ENCODE results near the gene PKHD1.
"Not testable (repeated sequence)": the region's sequence is repeated elsewhere in the genome, so short reads cannot be mapped to it uniquely, and the experiment has no call there.

PKHD1 gene

DNA sequence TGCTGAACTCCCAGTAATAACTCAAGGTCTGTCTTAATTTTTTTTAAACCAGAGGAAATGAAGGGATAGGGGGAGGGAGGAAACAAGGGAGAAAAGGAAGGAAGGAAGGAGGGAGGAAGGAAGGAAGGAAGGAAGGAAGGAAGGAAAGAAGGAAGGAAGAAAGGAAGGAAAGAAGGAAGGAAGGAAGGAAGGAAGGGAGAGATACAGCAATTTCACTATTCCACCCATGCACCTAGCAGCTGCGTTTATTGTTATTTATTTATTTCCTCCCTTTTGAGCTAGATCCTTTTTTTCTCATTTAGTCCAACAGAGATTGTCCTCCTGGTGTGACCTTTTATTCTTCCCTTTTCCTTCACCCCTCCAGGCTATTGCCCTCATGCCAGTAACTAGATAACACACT is 97.6 kb downstream of the PKHD1 start:
- no peak for DNase-seq (ENCODE audit: low read depth in 2 of 2)

DNA sequence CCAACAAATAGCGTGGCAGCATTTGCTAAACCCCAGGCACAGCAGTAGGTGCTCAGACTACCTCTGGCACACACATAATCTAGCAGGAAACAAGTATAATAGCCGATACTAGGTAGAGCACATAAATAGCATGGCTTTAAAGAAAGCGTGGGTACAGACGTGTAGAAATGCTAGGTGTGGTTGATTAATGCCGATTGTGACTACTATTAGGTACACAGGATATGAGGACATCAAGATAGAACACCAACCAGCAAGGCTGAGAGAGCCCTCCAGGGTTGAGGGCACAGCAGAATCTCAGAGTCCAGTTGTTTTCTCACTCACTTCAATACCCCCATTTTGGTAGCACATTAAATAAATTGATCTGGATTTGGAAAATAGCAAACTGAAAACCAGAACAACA is 100.5 kb downstream of the PKHD1 start:
- no peak for DNase-seq (ENCODE audit: low read depth in 2 of 2)

DNA sequence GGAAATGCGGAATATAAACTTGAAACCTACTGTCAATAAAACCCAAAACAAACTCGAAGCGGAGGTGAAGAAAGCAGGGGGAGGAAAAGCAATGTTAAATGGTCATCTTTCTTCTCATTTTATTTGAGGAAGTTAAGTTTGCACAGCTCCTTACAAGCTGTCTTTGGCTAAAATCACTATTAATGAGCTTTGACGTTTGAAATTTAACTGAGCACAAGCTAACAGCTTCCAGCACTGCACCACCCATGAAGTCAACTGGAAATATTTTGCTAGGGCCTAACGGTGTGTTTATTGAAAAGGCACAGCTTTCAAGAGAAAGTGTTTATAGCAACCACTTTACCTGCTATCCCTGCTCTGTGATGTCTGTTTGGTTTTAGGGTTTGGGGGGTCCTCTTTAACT is 103.8 kb downstream of the PKHD1 start:
- no peak for DNase-seq (ENCODE audit: low read depth in 2 of 2)

DNA sequence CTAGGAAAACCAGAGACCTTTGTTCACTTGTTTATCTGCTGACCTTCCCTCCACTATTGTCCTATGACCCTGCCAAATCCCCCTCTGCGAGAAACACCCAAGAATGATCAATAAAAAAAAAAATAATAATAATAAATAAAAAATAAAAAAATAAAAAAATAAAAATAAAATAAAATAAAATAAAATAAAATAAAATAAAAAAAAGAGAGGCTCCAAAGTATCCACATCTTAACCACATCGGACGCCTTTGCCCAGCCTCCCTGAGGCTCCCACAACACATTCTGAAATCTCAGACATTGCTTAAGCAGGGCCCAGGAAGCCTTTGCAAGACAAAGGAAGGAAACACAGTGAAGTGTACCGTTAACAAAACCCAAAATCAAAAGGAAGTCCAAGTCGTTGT is 104.7 kb downstream of the PKHD1 start:
- DNase-seq (ENCODE audit: low read depth in 2 of 2): not testable (repeated sequence)

DNA sequence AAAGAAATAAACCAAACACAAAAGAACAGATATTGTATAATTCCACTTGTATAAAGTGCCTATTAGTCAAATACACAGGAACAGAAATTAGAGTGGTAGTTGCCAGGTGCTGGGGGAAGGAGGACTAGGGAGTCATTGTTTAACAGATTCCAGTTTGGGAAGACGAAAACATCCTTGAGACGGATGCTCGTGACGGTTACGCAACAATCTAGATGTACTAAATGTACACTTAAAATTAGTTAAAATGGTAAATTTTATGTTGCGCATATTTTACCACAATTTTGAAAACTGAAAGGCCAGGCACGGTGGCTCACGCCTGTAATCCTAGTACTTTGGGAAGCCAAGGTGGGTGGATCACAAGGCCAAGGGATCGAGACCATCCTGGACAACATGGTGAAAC is 111.0 kb downstream of the PKHD1 start:
- DNase-seq (ENCODE audit: low read depth in 2 of 2): no peak

DNA sequence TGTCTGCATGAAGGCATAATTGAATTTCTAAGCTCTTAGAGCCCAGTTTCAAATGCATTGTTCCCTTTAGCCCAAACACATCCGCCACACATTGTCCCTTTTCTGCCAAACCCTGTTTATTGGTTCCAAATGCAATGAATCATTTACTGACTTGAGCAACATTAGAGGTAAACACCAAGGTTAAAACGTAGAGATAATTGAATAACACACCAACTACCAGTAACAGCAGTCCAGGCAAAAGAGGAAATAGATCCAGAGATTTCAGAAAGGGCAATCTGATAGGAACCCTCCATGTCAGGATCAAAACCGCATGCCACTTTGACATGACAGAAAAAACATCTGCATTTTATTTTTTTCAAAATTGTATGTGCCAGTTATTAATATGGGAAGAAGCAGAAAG is 114.8 kb downstream of the PKHD1 start:
- DNase-seq (ENCODE audit: low read depth in 2 of 2): no peak

DNA sequence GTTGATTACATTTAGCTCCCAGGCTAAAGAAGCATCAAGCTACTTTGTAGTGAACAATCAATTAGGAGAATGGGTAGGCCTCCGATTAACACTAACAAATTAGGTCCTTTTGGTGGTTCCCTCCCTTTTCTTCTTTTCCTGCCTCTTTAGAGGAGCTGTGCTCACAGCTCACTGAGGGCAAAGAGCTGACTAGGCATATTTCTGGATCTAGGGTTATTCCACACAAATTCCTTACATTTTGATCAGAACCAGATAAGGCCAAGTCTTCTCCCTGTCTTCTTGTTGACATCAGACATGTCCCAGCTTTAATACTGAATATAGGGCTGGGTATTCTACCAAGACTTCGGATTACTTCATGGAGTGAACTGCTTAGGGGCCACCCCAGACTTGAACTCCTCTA is 119.1 kb downstream of the PKHD1 start:
- DNase-seq (ENCODE audit: low read depth in 2 of 2): no peak

DNA sequence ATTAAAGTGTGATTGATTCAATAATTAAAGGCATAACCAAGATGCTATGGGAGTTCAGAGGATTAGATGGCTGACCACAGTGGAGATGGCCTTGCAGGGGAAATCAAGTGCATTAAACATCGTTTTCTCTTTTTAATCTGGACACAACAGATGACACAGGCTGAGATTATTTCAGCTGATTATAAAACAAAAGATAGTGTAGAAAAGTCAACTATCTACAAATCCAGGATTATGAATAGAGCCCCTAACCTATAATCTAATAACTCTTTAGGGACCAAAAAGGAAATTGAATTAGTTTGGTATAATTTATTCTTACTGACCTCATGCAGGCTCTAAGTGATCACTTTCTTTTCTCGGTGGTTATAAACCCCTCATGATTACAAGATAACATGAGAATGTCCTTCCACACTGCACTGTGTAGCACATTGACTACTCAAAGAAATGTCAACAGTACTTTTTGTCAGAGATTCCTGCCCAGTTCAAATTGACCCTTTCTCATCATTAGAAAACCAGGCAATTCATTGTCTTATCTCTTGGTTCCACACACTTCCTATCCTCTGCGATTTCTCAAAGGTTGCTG is 122.1 kb downstream of the PKHD1 start:
- DNase-seq (ENCODE audit: low read depth in 2 of 2): no peak

DNA sequence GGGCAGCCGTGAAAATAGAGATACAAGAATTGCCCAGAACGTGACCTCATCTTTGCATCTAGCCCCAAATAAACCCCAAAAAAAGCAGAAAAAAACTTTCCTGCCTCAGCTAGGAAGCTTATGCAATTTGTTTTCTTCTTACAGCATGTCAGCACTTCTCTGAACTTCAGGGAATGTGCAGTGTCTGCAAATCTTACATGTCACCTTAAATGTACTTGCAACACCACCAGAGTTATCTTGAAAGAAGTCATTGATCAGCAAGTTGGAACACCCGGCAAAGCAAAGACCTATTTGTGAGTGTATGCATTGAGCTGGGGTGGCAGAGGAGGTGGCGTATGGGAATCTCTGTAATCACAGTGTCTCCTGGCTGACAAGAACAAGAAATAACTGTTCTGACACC is 123.4 kb downstream of the PKHD1 start:
- no peak for DNase-seq (ENCODE audit: low read depth in 2 of 2)

DNA sequence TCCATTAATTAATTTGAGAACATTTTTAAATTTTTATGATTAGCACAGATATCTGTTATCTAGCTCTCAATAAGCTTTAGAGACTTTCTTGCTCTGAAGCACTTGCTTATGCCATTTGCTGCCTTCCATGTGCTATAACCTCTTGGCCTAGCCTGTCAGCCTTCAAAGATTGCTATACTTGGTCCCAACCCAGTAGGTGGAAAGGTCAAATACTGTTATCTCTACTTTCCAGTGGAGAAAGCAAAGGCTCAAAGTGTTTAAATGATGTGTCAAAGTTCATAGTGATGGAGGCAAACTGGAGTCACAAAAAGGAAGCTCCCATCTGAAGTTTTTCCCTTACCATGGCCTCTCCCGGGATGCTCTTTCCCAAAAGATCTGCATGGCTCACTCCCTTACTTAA is 125.1 kb downstream of the PKHD1 start:
- DNase-seq (ENCODE audit: low read depth in 2 of 2): no peak

DNA sequence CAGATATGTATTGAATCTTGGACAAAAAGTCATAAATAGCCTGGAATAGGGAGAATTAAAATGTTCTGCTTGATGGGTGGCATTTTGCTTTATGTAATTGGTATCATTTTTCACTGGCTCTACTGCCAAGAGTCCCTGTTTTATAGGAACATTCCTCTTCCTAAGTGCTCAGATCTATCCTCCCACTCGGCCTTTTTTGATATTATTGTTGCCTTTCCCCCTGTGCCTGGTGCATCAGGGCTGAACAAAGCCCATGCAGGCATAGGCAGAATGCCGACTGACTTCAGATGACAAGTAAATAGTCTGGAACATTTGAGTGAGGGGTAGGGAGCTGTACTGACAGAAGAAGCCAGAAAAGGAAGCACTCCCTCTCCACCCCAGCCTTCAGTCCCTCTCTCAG is 127.0 kb downstream of the PKHD1 start:
- DNase-seq (ENCODE audit: low read depth in 2 of 2): no peak

DNA sequence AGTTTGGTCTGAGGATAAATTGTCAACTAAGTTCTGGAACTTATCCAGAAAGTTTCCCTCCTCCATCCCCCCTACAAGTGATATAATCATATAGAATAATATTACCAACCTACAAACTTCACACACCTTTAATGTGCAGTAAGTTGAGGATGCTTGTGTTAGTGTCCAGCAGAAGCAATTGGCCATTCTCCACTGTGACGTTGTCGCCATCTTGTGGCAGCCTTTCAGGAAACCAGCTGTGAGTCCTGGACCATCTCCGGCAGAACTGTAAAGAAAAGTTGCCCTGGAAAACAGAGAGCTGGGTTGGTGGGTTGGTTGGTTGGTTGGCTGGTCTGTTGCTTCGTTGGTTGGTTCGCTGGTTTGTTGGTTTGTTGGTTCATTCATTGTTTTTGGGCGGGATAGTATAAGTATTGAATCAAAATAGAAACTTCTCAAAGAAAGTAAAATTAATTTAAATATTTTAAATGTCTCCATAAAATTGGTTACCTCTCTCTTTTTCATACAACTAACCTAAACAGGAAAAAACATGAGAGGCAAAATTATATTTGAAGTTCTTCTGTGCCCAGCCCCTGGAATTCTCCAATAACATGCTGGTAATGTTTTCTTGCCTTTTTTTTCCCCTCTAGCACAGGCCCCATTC is 127.5 kb downstream of the PKHD1 start:
- DNase-seq (ENCODE audit: low read depth in 2 of 2): peak; percentile 7 to 12

DNA sequence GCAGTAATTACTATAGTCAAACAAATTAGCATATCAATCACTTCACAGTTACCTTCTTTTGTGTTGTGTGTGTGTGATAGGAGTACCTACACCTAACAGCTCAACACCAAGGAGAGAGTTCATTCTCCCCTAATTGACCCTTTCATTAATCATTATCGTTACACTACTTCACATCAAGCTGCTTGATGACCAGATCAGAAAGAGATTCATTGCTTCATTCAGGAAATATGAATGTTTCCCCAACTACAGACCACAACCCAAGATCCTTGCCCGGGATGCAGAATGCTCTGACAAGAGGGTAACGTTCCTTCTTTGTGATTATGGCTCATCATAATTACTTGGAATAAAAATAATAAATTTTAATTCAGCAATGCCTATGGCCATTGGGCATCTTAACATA is 132.7 kb downstream of the PKHD1 start:
- DNase-seq (ENCODE audit: low read depth in 2 of 2): no peak

DNA sequence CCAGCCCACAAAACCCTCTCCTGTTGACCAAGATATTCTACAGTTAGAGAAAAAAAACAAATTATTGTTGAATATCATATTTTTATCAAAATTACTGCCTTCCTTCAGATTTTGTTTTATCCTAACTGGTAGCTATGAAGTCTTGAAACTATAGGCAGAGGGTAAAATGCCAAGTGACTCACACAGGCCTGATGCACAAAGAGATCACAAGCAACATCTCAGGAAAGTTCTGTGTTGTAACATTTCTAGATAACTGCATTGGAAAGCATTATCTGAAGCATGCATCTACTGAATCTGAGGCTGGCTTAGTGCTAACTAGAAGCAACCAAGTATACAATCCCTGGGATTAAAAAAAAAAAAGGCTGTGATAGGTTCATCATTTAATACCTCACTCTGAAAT is 134.2 kb downstream of the PKHD1 start:
- DNase-seq (ENCODE audit: low read depth in 2 of 2): no peak

DNA sequence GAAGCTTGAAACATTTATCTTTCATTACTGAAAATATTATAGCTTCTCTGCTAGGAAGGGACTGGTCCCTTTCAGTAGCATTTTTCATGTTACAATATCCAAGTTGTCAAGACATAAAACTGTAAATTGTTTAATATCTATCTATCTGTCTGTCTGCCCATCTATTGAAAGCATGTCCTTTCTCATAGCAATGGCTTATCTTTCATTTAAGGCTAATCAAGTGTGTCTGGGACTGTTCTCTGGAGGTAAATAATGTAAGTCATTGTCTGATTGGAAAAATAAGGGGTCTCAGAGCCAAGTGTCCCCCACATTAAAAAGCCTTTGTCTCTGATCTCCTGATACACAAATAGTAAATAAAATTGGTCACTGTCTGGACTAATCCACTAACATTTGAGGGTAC is 135.5 kb downstream of the PKHD1 start:
- DNase-seq (ENCODE audit: low read depth in 2 of 2): no peak

DNA sequence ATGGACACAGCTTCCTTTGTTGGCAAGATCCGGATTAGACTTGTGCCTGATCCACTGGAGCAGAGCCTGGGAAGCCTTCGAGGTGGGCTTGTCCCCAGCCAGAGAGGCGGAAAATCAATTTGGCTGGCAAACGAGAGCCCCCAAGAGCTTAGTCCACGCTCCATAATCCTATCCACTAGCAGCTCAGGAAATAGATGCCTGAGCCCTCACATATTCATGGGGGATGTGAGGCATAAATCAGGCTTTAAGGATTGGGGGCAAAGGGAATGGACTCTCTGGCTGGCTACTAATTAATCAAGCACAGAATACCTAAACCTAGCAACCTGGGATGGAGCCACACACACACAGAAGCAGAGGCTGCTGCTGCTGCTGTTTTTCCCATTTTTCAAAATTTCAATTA is 137.9 kb downstream of the PKHD1 start:
- DNase-seq (ENCODE audit: low read depth in 2 of 2): no peak

DNA sequence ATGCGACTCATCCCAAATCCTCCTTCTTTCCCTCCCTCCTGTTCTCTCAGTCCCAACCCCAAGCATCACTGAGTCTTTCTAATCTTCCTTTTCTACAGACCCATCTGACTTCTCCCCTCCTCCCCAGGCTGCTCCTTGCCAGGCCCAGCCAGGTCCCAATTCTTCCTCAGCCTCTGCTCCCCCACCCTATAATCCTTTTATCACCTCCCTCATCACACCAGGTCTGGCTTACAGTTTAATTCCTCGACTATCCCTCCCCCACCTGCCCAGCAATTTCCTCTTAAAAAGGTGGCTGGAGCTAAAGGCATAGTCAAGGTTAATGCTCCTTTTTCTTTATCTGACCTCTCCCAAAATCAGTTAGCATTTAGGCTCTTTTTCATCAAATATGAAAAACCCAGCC is 147.7 kb downstream of the PKHD1 start:
- not testable (repeated sequence) for DNase-seq (ENCODE audit: low read depth in 2 of 2)

DNA sequence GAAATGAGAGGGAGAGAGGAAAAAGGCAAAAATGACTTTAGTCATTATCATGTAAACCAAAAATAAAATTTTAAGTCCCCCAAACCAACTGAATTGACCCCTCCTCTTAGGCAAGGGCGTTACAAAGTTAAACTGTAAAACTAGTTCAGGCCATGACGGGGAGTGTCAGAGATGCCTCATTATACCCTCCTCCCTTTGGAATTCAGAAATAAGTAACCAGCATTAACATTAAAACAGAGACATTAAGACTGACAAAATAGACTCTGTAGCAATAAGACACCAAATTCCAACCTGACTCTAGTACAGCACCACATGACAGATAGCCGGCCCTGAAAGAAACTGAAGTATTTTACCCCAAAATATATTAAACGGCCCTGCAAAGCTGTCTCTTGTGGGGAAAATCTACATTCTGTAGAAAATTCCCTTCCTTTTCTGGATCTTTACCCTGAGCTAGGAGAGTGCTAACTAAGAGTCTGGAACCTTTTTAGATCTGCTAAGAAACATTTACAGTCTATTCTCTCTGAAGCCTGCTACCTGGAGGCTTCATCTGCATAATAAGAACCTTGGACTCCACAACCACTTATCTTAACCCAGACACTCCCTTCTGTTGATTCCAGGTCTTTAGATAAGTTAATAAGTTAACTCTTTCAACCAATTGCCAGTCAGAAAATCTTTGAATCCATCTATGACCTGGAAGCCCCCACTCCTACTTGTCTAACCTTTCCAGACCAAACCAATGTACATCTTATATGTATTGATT is 150.7 kb downstream of the PKHD1 start:
- DNase-seq (ENCODE audit: low read depth in 2 of 2): no peak

DNA sequence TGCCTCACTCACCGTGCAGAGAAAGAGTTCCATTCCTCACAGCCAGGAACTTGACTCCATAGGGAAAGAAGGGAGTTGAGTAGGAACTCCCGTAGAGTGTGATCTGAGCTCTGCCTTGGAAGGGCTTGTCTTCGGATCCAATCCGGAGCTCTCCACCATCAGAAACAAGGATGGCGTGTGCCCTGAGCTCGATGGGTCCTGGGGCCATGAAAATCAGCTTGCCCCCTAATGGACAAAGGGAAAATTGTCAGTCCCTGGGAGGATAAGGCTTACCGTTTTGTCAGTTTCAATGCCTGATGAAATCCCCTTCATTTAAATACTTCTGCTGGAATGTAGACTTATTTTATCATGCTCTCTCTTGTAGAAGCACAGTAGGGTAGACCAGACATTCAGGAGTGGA is 153.3 kb downstream of the PKHD1 start:
- DNase-seq (ENCODE audit: low read depth in 2 of 2): no peak

DNA sequence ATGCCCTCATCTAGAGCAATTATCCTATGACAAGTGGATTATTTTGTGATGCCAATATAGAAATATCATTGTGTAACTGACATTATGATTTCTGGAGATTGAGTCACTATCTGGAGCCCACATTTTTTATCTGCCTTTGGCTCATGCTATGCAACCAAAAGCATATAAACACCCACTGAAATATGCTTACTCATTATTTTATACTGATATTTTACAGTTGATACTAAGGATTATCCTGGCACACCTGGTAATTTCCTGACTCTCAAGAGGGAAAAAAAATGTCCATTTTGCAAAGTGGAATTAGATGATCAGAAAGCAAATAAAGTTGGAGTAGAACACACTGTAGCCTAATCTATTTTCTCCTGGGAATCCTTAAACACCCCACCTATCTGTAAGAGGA is 154.5 kb downstream of the PKHD1 start:
- no peak for DNase-seq (ENCODE audit: low read depth in 2 of 2)

DNA sequence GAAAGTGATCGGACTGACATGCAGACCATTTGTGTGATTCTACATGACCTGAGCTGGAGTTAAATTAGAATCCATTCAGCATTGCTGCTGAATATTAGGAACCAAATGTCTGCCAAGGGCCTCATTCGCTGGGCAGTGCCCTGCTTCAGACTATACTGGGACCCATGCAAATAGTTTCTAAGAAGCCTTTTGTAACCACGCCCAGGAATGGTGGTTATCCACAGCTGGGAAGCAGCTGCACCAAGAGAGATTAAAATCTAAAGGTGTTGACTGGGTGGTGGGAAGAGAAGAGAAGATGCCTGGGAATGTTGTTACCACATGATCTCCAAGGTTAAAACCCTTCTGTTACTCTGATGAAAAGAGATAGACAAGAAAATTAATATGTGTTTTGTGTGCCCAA is 156.8 kb downstream of the PKHD1 start:
- DNase-seq (ENCODE audit: low read depth in 2 of 2): no peak

DNA sequence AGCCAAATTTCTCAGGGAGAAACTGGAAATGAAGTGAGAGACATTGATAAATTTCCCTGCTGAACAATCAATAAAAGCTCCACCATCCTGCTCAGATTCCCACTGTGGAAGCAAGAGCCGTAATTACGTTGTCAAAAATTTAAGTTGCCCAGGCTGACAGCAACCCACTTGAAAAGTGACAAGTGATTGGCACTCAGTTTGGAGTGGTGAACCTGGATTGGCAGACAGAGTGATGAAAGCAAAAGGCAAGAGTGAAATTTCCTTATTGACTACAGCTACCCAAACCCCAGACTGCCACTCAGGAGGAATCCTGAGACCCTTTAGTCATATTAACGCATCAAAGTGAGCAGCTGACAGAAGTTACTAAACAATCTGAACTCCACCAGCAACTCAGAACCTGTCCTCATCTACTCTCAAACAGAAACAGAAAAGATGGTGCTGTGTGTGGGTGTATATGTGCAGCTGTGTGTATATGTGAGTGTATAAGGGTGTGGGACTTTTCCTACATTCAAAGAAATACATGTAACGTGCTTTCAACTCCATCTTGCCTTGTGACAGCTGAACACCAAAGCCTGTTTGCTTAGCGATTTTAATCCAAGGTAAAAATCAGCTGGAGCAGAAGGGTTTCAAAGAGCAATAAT is 157.4 kb downstream of the PKHD1 start:
- DNase-seq (ENCODE audit: low read depth in 2 of 2): no peak

DNA sequence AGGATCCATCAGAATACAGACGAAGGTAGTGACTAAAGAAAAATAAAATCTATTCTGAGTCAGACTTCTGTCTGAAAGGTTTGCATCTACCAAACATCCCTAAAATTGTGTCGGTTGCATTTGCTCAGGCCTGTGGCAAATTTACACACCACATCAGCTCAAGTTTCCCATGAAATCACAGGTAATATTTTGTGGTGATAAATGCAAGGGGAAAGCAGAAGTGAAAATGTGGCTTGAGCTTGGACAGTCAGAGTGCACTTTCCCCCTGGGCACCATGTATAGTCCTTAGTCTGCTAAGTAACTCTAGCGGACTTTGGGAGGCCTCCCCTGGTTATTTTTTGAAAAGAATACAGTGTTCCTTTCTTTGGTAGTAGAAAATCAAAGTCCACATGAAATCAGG is 159.1 kb downstream of the PKHD1 start:
- DNase-seq (ENCODE audit: low read depth in 2 of 2): no peak
